Endothelial cell of umbilical vein (primary cell): Measurements from ENCODE around the gene C16orf74. TPM values are rescaled to one million over a fixed set of nuclear protein-coding genes. Genes with fewer than 3 reads are reported as not detected.

Experiments
- BruUV-seq: library from RNA; stranded (reverse); fragments of 400-500 nt; replicated peaks from 2 replicates; lab custom pipeline; 2021; lab: Mats Ljungman, UMichigan
- CTCF ChIA-PET: fragments of 300-600, 350-600 bp; sonication (Branson Sonifier 250); formaldehyde crosslinking; loops from one replicate; lab custom pipeline; 2021; ENCODE audit warnings: antibody characterized with exemption, inconsistent platforms; lab: Charles Lee
- POLR2A ChIA-PET: fragments of 300-600, 350-600 bp; sonication (Branson Sonifier 250); formaldehyde crosslinking; loops from one replicate; lab custom pipeline; 2021; ENCODE audit warnings: antibody characterized with exemption, inconsistent platforms; lab: Charles Lee
- DNase-seq: peaks from one replicate; pipeline ENCODE4 v3.0.0-alpha.2; 2011; ENCODE audit warnings: low read depth, low spot score
- FAIRE-seq: peaks from 2 replicates; lab custom pipeline; 2011; peaks lifted over from hg19 to GRCh38; lab: Jason Lieb, UNC
- H2AFZ ChIP-seq: 2 replicates; pipeline ENCODE4 v1.6.0; 2012; ENCODE audit warnings: low read depth, low read length, control low read depth, inconsistent platforms
- H3K27ac ChIP-seq: 2 replicates; pipeline ENCODE4 v1.5.1; 2011; ENCODE audit warnings: low read depth, mild to moderate bottlenecking, control low read depth, low read length, moderate library complexity; ENCODE audit not compliant: insufficient read depth
- H3K27me3 ChIP-seq, 2 experiments: 2 replicates each; pipeline versions ENCODE4 v1.6.0 to v1.6.1; 2011; ENCODE audit warnings: low read length in 2 of 2, mixed read lengths in 1 of 2; ENCODE audit not compliant: control insufficient read depth in 2 of 2, insufficient read depth in 2 of 2
- H3K36me3 ChIP-seq, 2 experiments: 2 replicates in 1 of 2; 3 replicates in 1 of 2; pipeline ENCODE4 v1.5.1; 2011; ENCODE audit warnings: low read length in 2 of 2, mild to moderate bottlenecking in 1 of 2, moderate library complexity in 1 of 2; ENCODE audit not compliant: control insufficient read depth in 2 of 2, insufficient read depth in 2 of 2; ENCODE audit errors: extremely low read depth in 1 of 2
- H3K4me1 ChIP-seq: 3 replicates; pipeline ENCODE4 v1.5.1; 2011; ENCODE audit warnings: mild to moderate bottlenecking, low read length; ENCODE audit not compliant: control insufficient read depth, insufficient read depth; ENCODE audit errors: extremely low read depth
- H3K4me2 ChIP-seq: 2 replicates; pipeline ENCODE4 v1.6.1; 2011; ENCODE audit warnings: low read length, control low read depth, mixed read lengths; ENCODE audit not compliant: insufficient read depth
- H3K4me3 ChIP-seq, 3 experiments: fragments of 200-600 bp in 1 of 3; sonication (generic), shearing (Covaris generic) in 1 of 3; replicated peaks in 1 of 3; 2 replicates each; pipeline ENCODE4 v1.5.1; 2011 to 2016; ENCODE audit warnings: control low read depth in 3 of 3, low read length in 3 of 3, mild to moderate bottlenecking in 2 of 3, inconsistent platforms in 1 of 3, low read depth in 1 of 3, moderate library complexity in 1 of 3; ENCODE audit not compliant: insufficient read depth in 1 of 3
- H3K79me2 ChIP-seq: 2 replicates; pipeline ENCODE4 v1.6.0; 2012; ENCODE audit warnings: low read length, inconsistent platforms; ENCODE audit not compliant: control insufficient read depth, insufficient read depth
- H3K9ac ChIP-seq: replicated peaks from 2 replicates; pipeline ENCODE3; 2011; ENCODE audit warnings: low read length, control low read depth; ENCODE audit not compliant: insufficient read depth; ENCODE audit errors: extremely low read depth
- H3K9me1 ChIP-seq: replicated peaks from 3 replicates; pipeline ENCODE4 v1.6.0; 2011; ENCODE audit warnings: mild to moderate bottlenecking, low read length; ENCODE audit not compliant: control insufficient read depth, insufficient read depth; ENCODE audit errors: extremely low read depth
- H3K9me3 ChIP-seq: replicated peaks from 2 replicates; pipeline ENCODE4 v1.5.1; 2012; ENCODE audit warnings: low read length, inconsistent platforms; ENCODE audit not compliant: control insufficient read depth, insufficient read depth
- H4K20me1 ChIP-seq: replicated peaks from 2 replicates; pipeline ENCODE3; 2011; ENCODE audit warnings: mild to moderate bottlenecking, low read length; ENCODE audit not compliant: control insufficient read depth, insufficient read depth; ENCODE audit errors: extremely low read depth
- CTCF ChIP-seq, 2 donors: IDR thresholded peaks; 1 replicate in 1 of 2; 2 replicates in 1 of 2; pipeline ENCODE4 v1.5.1; 2011; ENCODE audit warnings: low read length in 2 of 2, mild to moderate bottlenecking in 2 of 2, moderate library complexity in 2 of 2, control low read depth in 1 of 2, inconsistent platforms in 1 of 2, low read depth in 1 of 2; ENCODE audit not compliant: insufficient read depth in 1 of 2; ENCODE audit errors: extremely low read depth in 1 of 2
- EZH2 ChIP-seq: IDR thresholded peaks from 2 replicates; pipeline ENCODE4 v1.6.1; 2012; ENCODE audit warnings: borderline replicate concordance, low read depth, mild to moderate bottlenecking, moderate library complexity, low read length, inconsistent platforms; ENCODE audit not compliant: severe bottlenecking
- GATA2 ChIP-seq: IDR thresholded peaks from 2 replicates; pipeline ENCODE4 v1.7.0; 2011; ENCODE audit warnings: low read depth, mild to moderate bottlenecking, moderate library complexity, mixed read lengths, low read length; ENCODE audit not compliant: insufficient read length, insufficient read depth
- JUN ChIP-seq: IDR thresholded peaks from 2 replicates; pipeline ENCODE4 v1.6.1; 2011; ENCODE audit warnings: borderline replicate concordance, low read depth; ENCODE audit not compliant: insufficient read length, insufficient read depth
- MAX ChIP-seq: IDR thresholded peaks from 2 replicates; pipeline ENCODE4 v1.6.1; 2011; ENCODE audit not compliant: insufficient read depth, insufficient read length
- POLR2A ChIP-seq: IDR thresholded peaks from 2 replicates; pipeline ENCODE4 v1.6.1; 2012; ENCODE audit warnings: low read depth, mild to moderate bottlenecking, control low read depth, low read length
- POLR2AphosphoS5 ChIP-seq: IDR thresholded peaks from 2 replicates; pipeline ENCODE4 v1.6.1; 2012; ENCODE audit warnings: low read depth, mild to moderate bottlenecking, control low read depth, low read length, moderate library complexity; ENCODE audit not compliant: insufficient read depth
- dilution Hi-C: fragments of 300-500 bp; cut with MboI; formaldehyde crosslinking; loops from one replicate; pipeline ENCODE4 v1.15.0; 2019; ENCODE audit warnings: low sequenced_read_pairs; ENCODE audit not compliant: extremely low pct_ligation_motif_present
- intact Hi-C: fragments of 100-400 bp; cut with micrococcal nuclease; formaldehyde crosslinking; loops from one replicate; pipeline ENCODE4 v1.10.0; 2022
- polyA plus RNA-seq, 4 experiments: library from polyadenylated mRNA; depleted of rRNA in 3 of 4; stranded (reverse) in 3 of 4; unstranded in 1 of 4; fragments of >200 nt; gene quantifications; 2 replicates each; pipeline versions ENCODE4 v1.2.1 to v1.2.3, GENCODE V29; 2011 to 2012; ENCODE audit warnings: missing spikeins in 1 of 4
- total RNA-seq: library from RNA; stranded (reverse); gene quantifications from 2 replicates; pipeline ENCODE4 v1.2.3, GENCODE V29; 2021

The C16orf74 gene
- total and polyA plus RNA-seq, 2 donors (not counting 3 experiments of a cell fraction or from before 2014, with no cell fraction given), result 12.1 to 38.7 TPM

GRCh38 chr16:85710732-85711131 is 40.2 kb downstream of the C16orf74 start:
- ChIA-PET POLR2A (no interaction called here), CTCF (interaction anchor here (1.7 kb wide), 1 partner anchor 11 kb away, joined by 5 read pairs; no protein-coding TSS in a partner anchor)
- no peak overlapping the region for H2AFZ ChIP-seq
- H3K4me3 ChIP-seq, result no peak overlapping the region
- no peak overlapping the region for H3K27ac ChIP-seq
- H4K20me1 ChIP-seq, result no peaks in the 10 kb centered on the region
- no peaks in the 10 kb centered on the region for H3K79me2 ChIP-seq
- no peaks in the 10 kb centered on the region for H3K9me3 ChIP-seq
- no peak overlapping the region for H3K4me2 ChIP-seq
- H3K36me3 ChIP-seq, result no peaks in the 10 kb centered on the region
- peaks cover 7% of the 10 kb centered on the region for H3K4me1 ChIP-seq
- TF ChIP-seq JUN (no peak), GATA2 (no peak), POLR2AphosphoS5 (no peak), MAX (no peak), CTCF (IDR thresholded peaks at IDR 0.05; ENCODE audit: extremely low read depth in 1 of 2, insufficient read depth in 1 of 2, low read depth in 1 of 2, low read length in 2 of 2) (no peak), POLR2A (no peak), EZH2 (no peak)
- intact Hi-C loops (no loop called here), dilution Hi-C loops (no loop called here)
- BruUV-seq, result no TSS peak
- no peak for DNase-seq
- no peak overlapping the region for H3K9ac ChIP-seq
- FAIRE-seq, result no peak
- no peaks in the 10 kb centered on the region for H3K27me3 ChIP-seq
- H3K9me1 ChIP-seq, result no peaks in the 10 kb centered on the region
